A204.1 (cell line): ENCODE data around the gene REV3L.
A peak's percentile ranks its signal among the peaks of the same experiment; 100 is the strongest.

Experiments
- FAIRE-seq: peaks from 2 replicates; lab custom pipeline; 2012; peaks lifted over from hg19 to GRCh38; lab: Jason Lieb, UNC

REV3L gene

DNA sequence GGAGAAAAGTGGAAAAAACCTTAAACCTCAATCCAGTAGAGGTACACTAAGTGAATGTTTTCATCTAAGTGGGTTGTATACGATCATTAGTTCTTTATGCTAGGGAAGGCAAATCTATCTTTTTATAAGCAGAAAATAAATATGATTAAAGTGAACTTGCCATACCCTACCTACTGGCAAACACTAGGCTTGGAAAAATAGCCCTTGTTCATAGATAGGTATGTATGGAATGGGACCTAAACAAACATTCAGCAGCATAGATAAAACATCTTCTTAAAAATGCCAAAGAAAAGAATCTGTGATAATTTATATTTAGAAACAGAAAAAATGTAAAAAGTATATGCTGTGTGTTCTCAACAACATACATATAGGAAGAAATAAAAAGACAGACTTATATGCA lies 18.8 kb downstream of the REV3L start:
- FAIRE-seq, result no peak

DNA sequence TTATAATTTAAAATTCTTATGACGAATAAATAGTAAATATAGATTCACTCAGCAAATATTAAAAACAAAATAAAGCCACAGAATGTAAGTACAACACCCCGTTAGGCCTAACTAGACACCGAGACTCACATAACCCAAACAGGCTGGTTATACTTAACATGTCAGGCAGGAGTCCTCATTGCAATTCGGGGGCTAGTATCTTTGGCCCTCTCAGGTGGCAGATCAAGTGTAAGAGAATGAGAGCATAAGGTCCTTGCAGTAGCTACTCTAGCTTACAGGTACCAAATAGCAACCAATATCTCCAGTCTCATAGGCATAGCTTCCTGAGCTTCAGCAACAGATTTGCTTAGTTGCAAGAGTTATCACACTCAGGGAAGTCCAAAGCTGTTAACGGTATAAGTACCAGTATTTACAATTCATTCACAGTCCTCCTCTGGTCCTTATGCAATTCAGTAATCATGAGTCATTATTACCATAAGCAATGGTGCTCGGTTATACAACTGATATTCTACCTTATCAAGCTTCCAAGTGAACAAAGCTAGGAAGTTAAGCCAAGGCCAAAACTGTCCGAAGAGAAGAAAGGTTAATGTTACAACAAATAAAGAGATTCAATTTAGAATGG lies 20.1 kb downstream of the REV3L start:
- no peak for FAIRE-seq

GRCh38 chr6:111461860-111462259 lies 21.2 kb downstream of the REV3L start:
- FAIRE-seq, result peak; percentile 85

- no peak for FAIRE-seq
Observed at GRCh38 chr6:111458670-111459232, 24.3 kb downstream of the REV3L start.

DNA sequence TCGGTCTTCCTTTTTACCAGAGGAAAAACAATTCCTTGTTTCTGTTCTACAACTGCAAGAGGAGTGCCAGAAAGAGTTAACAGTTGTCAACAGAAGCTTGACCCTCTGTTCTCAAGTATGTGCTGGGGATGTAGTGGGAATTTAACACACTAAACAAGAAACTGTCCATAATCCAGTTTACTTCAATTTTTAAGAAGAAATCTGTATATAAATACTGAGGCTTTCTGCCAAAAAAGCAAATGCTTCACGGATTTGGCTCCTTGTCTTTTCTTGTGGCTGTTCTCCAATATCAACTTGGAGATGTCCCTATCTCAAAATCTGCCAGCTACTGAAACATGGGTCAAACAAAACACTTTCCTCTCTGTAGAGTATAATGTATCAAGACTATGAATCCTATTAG lies 26.8 kb downstream of the REV3L start:
- FAIRE-seq, result no peak

GRCh38 chr6:111450636-111451035 lies 32.4 kb downstream of the REV3L start:
- FAIRE-seq, result no peak

GRCh38 chr6:111450087-111450486 lies 32.9 kb downstream of the REV3L start:
- FAIRE-seq, result no peak

DNA sequence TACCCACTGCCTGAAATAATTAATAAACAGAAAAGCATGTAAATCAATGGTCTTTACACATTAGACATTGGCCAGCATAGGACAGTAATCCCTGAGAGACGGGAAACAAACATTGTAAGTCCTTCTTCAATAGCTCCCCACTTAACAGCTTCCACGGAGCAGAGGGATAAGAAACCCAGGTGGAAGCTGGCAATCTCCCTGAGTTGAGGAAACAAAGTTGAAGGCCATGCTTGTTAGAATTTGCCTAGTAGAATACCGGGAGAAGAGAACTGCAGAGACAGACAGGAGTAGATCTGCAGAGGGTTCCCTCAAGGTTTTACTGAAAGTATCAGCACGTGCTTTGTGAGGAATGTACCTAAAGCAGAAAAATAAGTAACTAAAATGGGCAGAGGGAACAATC lies 33.9 kb downstream of the REV3L start:
- no peak for FAIRE-seq

GRCh38 chr6:111447051-111447450 lies 36.0 kb downstream of the REV3L start:
- FAIRE-seq, result no peak

DNA sequence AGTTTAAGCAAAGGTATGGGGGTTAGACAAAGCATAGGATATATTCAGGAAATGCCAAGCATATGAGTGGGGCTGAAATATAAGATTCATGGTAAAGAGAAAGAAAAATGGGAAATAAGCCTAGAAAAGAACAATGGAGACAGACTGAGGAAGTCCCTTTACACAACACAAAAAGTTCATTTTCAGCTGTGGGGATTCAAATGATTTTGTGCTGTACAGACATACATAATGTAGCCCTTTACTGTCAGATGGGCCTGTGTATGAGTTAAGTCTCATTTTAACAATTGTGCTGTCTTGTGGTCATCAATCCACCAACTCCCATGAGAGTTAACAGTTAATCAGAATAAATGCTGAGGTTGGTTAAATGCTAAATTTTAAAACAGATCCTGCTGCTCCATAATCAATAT lies 37.2 kb downstream of the REV3L start:
- FAIRE-seq, result no peak

- no peak for FAIRE-seq
Observed at GRCh38 chr6:111444794-111445193, 38.2 kb downstream of the REV3L start.

- FAIRE-seq, result no peak
Observed at GRCh38 chr6:111441678-111442243, 41.3 kb downstream of the REV3L start.

DNA sequence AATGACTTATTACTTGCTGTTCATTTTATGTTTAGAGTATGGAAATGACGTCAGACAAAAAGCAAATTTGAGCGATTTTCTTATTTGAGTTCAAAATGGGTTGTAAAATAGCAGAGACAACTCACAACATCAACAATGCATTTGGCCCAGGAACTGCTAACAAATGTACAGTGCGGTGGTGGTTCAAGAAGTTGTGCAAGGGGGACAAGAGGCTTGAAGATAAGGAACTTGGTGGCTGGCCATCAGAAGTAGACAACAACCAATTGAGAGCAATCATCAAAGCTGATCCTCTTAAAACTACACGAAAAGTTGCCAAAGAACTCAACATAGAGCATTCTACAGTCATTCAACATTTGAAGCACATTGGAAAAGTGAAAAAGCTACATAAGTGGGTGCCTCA lies 43.8 kb downstream of the REV3L start:
- no peak for FAIRE-seq

DNA sequence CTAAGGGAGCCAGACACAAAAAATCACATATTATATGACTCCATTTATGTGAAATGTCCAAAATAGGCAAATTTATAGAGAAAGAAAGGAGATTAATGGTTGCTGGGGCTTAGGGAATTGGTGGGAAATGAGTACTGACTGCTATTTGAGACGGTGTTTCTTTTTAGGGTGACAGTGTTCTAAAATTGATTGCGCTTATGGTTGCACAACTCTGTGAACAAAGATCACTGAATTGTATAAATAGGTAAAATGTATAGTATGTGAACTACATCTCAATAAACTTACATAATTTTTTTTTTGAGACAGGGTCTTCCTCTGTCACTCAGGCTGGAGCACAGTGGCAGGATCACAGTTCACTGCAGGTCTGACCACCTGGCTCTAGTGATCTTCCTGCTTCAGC lies 45.4 kb downstream of the REV3L start:
- no peak for FAIRE-seq

- FAIRE-seq, result no peak
Observed at GRCh38 chr6:111432511-111432910, 50.5 kb downstream of the REV3L start.

DNA sequence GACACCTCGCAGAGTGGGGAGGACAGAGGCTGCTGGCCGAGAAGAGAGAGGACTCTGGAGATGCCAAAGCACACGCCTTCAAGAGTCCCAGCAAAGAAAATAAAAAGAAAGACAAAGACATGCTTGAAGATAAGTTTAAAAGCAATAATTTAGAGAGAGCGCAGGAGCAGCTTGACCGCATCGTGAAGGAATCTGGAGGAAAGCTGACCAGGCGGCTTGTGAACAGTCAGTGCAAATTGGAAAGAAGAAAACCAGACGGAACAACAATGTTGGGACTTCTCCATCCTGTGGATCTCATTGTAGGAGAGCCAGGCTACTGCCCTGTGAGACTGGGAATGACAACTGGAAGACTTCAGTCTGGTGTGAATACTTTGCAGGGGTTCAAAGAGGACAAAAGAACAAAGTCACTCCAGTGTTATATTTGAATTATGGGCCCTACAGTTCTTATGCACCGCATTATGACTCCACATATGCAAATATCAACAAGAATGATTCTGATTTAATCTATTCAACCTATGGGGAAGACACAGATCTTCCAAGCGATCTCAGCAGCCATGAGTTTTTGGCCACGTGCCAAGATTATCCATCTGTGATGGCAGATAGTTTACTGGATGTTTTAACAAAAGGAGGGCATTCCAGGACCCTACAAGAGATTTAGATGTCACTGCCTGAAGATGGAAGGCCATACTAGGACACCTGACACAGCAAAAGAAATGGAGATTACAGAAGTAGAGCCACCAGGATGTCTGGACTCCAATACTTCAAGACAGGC lies 52.2 kb downstream of the REV3L start:
- no peak for FAIRE-seq

- no peak for FAIRE-seq
Observed at GRCh38 chr6:111429571-111429970, 53.4 kb downstream of the REV3L start.

DNA sequence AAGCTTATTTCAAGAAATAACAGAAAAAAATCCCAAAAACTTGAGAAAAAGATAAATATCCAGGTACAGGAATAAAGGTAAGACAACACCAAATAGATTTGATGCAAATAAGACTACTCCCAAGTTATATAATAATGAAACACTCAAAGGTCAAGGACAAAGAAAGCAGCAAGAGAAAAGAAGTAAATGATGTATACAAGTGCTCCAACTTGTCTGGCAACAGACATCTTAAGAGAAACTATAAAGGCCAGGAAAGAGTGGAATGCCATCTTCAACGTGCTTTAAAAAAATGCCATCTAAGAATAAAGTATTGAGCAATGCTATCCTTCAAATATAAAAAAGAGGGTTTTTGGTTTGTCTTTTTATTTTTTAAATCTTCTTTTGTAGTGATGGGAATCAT lies 54.2 kb downstream of the REV3L start:
- no peak for FAIRE-seq

DNA sequence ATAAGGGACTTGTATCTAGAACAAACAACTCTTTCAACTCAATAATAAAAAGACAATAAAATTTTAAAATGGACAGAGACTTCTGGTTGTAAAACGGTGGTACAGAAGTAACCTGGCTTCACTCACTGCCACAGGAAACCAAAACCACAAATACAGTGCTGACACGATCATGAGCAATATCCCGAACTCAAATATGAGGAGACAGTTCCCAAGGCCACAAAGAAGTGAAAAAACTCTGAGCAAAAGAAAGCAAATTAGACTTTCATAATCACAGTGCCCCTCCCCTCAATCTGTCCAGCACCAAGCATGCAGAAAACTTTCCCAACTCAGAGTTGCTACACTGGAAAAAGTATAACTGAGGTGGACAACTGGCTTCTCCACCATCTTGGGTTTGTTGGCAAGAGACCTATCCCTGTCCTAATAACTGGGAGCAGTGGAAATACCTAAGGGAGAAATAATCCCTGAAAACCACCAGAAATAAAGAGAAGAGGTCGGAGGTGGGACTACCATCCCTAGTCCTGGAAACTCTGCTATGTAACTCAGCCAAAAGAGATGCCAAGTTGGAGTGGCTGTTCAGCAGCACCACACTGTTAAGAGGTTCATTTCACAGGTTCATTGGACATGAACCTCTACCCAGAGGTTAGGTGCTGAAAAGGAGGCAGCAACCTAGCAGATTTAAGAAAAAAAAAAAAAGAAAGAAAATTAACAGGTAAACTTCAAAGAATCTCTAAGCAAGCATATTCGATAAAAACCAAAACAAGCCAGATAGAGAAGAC lies 55.5 kb downstream of the REV3L start:
- no peak for FAIRE-seq

- FAIRE-seq, result no peak
Observed at GRCh38 chr6:111423960-111424846, 58.8 kb downstream of the REV3L start.

DNA sequence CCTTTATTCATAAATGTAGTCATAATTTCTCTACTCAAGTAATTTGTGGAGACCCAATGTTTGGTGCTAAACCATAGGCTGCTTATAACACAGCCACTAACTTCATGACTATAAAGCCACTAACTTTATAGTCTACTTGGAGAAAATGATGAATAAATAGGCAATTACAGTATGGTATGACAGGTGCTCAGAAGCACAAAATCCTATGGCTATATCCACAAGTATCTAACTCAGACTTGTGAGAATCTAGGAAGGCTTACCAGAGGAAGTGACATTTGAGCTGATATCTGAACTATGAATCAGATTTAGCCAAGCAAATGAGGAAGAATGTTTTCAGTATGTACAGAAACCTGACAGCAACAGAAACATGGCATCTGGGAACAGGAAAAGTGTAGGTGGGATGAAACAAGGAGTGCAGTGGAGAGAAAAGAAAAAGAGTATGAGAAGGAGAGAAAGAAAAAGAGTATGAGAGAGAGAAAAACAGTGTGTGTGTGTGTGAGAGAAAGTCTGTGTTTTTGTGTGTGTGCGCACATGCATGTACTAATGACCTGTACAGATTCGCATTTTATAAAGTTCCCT lies 59.9 kb downstream of the REV3L start:
- no peak for FAIRE-seq
